Breast epithelium (tissue), 3 donors: ENCODE results near the gene ZFHX3.

Experiments used
- POLR2AphosphoS5 ChIP-seq, 3 donors: sonication (generic); formaldehyde crosslinking; IDR thresholded peaks; one replicate each; pipeline ENCODE4 v1.6.1; 2017; ENCODE audit warnings: antibody characterized with exemption in 3 of 3
- TF ChIP-seq, protein P1 (sequence below), 3 donors: fragments of 450-650 bp; IDR thresholded peaks; one replicate each; pipeline ENCODE4 v1.5.1; 2016 to 2017; ENCODE audit warnings: antibody characterized with exemption in 3 of 3, mild to moderate bottlenecking in 3 of 3, moderate library complexity in 3 of 3

- no peak for TF ChIP-seq POLR2AphosphoS5 (IDR thresholded peaks at IDR 0.05)
- TF ChIP-seq, protein P1, sequence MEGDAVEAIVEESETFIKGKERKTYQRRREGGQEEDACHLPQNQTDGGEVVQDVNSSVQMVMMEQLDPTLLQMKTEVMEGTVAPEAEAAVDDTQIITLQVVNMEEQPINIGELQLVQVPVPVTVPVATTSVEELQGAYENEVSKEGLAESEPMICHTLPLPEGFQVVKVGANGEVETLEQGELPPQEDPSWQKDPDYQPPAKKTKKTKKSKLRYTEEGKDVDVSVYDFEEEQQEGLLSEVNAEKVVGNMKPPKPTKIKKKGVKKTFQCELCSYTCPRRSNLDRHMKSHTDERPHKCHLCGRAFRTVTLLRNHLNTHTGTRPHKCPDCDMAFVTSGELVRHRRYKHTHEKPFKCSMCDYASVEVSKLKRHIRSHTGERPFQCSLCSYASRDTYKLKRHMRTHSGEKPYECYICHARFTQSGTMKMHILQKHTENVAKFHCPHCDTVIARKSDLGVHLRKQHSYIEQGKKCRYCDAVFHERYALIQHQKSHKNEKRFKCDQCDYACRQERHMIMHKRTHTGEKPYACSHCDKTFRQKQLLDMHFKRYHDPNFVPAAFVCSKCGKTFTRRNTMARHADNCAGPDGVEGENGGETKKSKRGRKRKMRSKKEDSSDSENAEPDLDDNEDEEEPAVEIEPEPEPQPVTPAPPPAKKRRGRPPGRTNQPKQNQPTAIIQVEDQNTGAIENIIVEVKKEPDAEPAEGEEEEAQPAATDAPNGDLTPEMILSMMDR (IDR thresholded peaks at IDR 0.05), result no peak
Measured at GRCh38 chr16:72847187-72848027, 200.5 kb downstream of the ZFHX3 start.
